Activated T-cell treated with anti-CD3 and anti-CD28 coated beads, Interleukin-2, amount 50 U/mL, for 24 hours (primary cell): ENCODE data around the gene FSTL5.

Experiments used
- DNase-seq: peaks from one replicate; pipeline ENCODE4 v3.0.0-alpha.2; 2020
- H3K27ac Mint-ChIP-seq: 2 replicates; pipeline ENCODE4 v1.8.0; 2020; ENCODE audit warnings: mild to moderate bottlenecking, mixed read lengths
- H3K27me3 Mint-ChIP-seq: 2 replicates; pipeline ENCODE4 v1.8.0; 2020; ENCODE audit warnings: mixed read lengths
- H3K36me3 Mint-ChIP-seq: 2 replicates; pipeline ENCODE4 v1.8.0; 2020; ENCODE audit warnings: low read depth, mixed read lengths
- H3K4me1 Mint-ChIP-seq: 2 replicates; pipeline ENCODE4 v1.8.0; 2020; ENCODE audit warnings: low read depth, mixed read lengths
- H3K4me3 Mint-ChIP-seq: 2 replicates; pipeline ENCODE4 v1.8.0; 2020; ENCODE audit warnings: mild to moderate bottlenecking, moderate library complexity, mixed read lengths
- H3K9me3 Mint-ChIP-seq: 2 replicates; pipeline ENCODE4 v1.8.0; 2020; ENCODE audit warnings: mixed read lengths

The FSTL5 gene

DNA sequence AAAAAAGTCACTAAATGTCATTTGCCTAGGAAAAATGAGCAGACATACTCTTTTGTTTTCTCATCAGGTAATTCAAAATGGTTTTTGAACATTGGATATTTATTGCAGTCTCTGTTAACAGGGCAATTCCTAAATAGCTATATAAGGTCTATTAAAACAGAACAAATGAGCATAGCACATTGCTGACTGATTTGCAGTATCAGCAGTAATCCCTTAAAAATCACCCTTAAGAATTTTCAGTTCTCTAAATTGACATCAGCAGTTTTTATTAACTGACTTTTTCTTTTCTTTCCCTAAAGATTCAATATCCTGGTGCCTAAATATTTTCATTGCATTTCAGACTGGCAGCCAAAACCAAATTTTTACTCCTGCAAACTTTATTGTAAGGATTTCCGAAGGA, 270.2 kb downstream of the FSTL5 start:
- no peaks in the 10 kb centered on the region for H3K36me3 Mint-ChIP-seq
- no peaks in the 10 kb centered on the region for H3K4me1 Mint-ChIP-seq
- no peak overlapping the region for H3K27ac Mint-ChIP-seq
- H3K4me3 Mint-ChIP-seq: no peak overlapping the region
- no peaks in the 10 kb centered on the region for H3K27me3 Mint-ChIP-seq
- no peak for DNase-seq
- peaks cover 4% of the 10 kb centered on the region for H3K9me3 Mint-ChIP-seq

DNA sequence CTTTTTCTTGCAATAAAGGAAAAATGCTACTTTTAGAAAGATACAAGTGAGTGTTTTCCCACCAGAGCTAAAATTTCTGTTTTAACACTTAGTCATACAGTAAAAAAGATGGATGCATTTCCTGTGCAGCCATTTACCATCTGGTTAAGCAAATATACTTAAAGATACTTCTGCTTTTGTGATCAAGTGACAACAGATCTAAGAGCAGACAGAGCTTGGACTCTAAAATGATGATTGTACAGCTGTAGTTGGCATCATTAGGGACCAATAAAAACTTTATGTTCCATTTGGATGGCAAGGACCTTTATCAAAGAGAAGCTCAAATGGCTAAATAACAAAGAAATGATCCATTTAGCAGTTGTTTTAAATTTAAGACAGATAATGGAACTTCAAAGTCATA, 270.8 kb downstream of the FSTL5 start:
- no peak for DNase-seq
- Mint-ChIP-seq H3K27me3 (no peaks in the 10 kb centered on the region), H3K4me1 (no peaks in the 10 kb centered on the region), H3K27ac (no peak overlapping the region), H3K36me3 (no peaks in the 10 kb centered on the region), H3K9me3 (peaks cover 4% of the 10 kb centered on the region), H3K4me3 (no peak overlapping the region)

DNA sequence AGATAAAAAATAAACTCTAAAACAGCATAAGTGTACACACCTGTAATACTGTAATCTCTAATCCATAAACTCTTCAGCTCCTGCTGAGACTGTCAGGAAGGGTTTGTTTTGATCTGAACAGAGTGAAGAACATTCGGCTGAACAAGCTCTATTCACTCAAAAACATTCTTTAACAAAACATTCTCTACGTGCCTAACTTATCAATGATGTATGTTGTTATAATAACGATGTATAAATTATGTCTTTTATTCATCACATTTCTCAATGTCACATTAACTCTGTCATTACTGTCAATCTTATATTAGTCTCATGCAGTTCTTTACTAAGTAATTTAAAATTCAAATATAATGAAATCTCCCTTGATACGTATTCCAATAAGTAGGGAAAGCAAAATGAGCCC, 280.6 kb downstream of the FSTL5 start:
- peaks cover 11% of the 10 kb centered on the region for H3K9me3 Mint-ChIP-seq
- no peaks in the 10 kb centered on the region for H3K4me1 Mint-ChIP-seq
- DNase-seq: no peak
- no peaks in the 10 kb centered on the region for H3K27me3 Mint-ChIP-seq
- no peaks in the 10 kb centered on the region for H3K36me3 Mint-ChIP-seq
- no peak overlapping the region for H3K4me3 Mint-ChIP-seq
- H3K27ac Mint-ChIP-seq: no peak overlapping the region

DNA sequence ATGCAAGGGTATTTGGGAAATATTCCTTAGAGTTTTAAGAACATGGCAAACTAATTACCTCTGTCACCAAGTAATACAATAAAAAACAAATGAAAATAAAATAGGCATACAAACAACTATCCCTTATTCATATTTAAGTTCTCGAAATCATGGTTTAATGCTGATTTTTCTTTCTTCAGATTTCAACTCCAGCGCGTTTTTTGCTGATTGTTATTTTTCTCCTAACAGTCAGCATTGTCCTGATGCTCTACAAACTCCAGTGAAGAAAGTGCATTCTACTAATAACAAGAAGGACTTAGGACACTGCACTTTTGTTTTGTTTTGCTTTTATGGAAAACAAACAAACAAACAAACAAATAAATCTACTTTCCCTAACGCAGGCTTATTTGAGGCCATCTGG, 282.4 kb downstream of the FSTL5 start:
- Mint-ChIP-seq H3K27me3 (no peaks in the 10 kb centered on the region), H3K4me1 (no peaks in the 10 kb centered on the region), H3K27ac (no peak overlapping the region), H3K36me3 (no peaks in the 10 kb centered on the region), H3K4me3 (no peak overlapping the region), H3K9me3 (peaks cover 11% of the 10 kb centered on the region)
- DNase-seq: no peak

DNA sequence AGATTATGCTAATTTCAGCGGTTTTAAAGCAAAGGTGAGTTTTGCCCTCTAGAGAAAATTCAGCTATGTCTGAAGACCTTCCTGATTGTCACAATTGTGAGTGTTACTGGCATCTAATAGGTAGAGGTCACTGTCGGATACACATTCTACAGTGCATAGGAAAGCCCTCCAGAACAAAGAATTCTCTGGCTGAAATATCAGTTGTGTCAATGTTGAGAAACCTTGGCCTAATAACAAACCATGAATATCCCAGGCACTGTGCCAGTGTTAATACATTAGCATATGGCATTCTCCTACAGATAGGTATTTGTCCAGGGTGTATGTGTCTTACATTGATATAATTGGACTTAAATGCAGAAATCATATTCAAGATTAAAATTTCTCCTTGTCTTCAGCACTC, 294.3 kb downstream of the FSTL5 start:
- Mint-ChIP-seq H3K9me3 (peaks cover 10% of the 10 kb centered on the region), H3K27me3 (no peaks in the 10 kb centered on the region), H3K36me3 (no peaks in the 10 kb centered on the region), H3K4me1 (no peaks in the 10 kb centered on the region), H3K27ac (no peak overlapping the region), H3K4me3 (no peak overlapping the region)
- DNase-seq: no peak

DNA sequence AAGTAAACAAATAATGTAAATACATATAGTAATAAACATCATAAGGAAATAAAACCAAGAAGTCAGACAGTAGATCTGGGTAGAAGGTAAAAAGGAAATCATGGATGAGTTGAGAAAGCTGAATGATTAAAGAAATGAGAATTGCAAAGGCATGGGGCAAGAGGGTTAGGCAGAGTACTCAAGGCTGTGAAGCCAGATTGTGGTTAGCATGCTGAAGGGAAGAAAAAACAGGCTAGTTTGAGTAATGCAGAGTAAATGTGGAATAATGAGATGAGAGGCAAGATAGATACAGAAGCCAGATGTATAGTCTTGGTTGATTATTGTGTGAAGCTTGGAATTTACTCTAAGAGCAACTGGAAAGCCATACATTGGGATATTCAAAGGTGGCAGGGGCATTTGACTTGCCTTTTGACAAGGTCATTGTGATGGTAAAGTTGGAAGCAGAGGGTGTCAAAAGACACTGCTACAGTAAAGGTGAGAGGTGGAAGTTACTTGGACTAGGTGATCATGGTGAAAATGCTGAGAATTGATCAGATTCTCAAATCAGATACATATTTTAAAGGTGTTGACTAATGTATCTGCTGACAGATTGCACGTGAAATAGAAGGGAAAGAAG, 307.0 kb downstream of the FSTL5 start:
- no peaks in the 10 kb centered on the region for H3K36me3 Mint-ChIP-seq
- peaks cover 13% of the 10 kb centered on the region for H3K9me3 Mint-ChIP-seq
- H3K4me3 Mint-ChIP-seq: no peak overlapping the region
- H3K27me3 Mint-ChIP-seq: no peaks in the 10 kb centered on the region
- H3K27ac Mint-ChIP-seq: no peak overlapping the region
- H3K4me1 Mint-ChIP-seq: no peaks in the 10 kb centered on the region
- no peak for DNase-seq

DNA sequence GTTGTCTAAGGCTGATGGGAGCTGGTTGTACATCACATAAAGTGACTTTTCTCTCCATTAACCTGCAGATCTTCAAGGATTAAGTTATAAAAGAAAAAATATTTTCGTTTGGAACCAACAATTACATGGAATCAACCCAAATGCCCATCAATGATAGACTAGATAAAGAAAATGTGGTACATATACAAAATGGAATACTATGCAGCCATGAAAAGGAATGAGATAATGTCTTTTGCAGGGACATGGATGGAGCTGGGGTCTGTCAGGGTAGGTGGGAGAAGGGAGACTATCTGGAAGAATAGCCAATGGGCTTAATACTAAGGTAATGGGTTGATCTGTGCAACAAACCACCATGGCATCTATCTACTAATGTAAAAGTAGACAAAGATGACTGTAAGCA, 313.2 kb downstream of the FSTL5 start:
- Mint-ChIP-seq H3K4me1 (no peaks in the 10 kb centered on the region), H3K27me3 (no peaks in the 10 kb centered on the region), H3K9me3 (peaks cover 16% of the 10 kb centered on the region), H3K36me3 (no peaks in the 10 kb centered on the region), H3K4me3 (no peak overlapping the region), H3K27ac (no peak overlapping the region)
- DNase-seq: no peak

DNA sequence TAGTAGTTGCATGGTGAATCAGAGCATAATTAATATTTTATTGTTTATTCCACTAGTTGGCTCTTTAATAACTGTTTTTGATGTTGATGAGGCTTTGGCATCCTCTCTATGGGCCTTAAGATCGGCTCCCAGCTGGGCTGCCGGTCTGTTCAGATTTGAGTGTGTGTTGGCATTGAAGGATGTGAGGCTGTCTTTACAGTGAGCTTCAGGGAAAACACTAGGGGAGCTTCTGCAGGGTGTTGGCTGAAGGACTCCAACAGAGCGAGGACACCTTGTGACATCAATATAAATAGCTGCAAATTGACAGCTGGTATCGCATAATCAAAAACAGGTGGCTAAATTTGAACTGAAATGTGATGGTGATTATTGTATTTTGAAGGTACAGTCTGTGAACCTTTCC, 322.0 kb downstream of the FSTL5 start:
- Mint-ChIP-seq H3K27me3 (no peaks in the 10 kb centered on the region), H3K27ac (no peak overlapping the region), H3K9me3 (peaks cover 5% of the 10 kb centered on the region), H3K36me3 (no peaks in the 10 kb centered on the region), H3K4me3 (no peak overlapping the region), H3K4me1 (no peaks in the 10 kb centered on the region)
- no peak for DNase-seq

DNA sequence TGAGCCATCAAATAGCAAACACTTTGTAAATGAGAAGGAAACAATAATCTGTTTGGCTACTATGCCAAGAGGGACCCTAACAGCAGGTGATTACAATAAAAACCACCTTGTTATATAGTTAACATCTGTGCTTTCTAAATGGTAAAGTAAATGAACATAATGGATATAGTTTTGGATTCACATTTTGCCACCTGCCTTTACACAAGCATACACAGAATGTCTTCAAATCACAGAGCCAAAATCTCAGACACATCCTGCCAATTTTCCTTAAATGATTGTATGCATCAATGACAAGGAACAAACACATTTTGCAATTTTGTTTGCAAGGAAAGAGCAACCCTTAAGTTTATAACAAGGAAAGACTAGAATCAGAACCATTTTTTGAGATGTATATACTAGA, 334.2 kb downstream of the FSTL5 start:
- Mint-ChIP-seq H3K4me1 (no peaks in the 10 kb centered on the region), H3K27ac (no peak overlapping the region), H3K9me3 (peaks cover 16% of the 10 kb centered on the region), H3K27me3 (no peaks in the 10 kb centered on the region), H3K4me3 (no peak overlapping the region), H3K36me3 (no peaks in the 10 kb centered on the region)
- no peak for DNase-seq

DNA sequence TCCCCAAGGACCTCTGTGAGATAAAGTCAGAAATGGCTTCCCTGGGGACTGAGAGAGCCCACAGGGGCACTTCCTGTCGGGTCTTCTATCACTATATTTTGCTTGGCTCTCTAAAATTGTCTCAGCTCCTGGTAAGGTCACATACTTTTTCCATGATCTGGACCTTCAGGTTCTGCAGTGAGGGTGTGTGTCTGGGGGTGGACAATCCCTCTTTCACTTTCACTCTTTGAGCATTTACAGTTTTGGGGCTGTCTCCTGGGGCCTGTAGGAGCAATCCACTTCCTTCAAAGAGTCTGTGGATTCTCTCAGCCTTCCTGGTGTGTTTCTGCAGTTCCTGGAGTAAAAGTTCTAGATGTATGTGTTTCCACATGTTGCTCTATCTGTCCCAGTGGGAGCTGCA, 335.7 kb downstream of the FSTL5 start:
- Mint-ChIP-seq H3K9me3 (peaks cover 16% of the 10 kb centered on the region), H3K27ac (no peak overlapping the region), H3K4me1 (no peaks in the 10 kb centered on the region), H3K27me3 (no peaks in the 10 kb centered on the region), H3K4me3 (no peak overlapping the region), H3K36me3 (no peaks in the 10 kb centered on the region)
- DNase-seq: no peak

DNA sequence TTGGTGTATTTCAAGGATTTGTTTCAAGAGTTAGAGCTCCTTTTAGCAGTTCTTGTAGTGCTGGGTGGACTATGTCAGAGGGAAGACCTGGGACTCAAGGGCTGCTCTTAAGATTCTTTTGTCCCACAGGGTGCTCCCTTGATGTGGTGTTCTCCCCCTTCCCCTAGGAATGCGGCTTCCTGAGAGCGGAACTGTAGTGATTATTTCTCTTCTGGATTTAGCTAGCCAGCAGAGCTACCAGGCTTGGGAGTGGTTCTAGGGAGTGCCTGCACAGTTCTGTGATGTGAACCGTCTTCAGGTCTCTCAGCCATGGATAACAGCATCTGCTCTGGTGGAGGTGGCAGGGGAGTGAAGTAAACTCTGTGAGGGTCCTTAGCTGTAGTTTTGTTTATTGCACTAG, 336.8 kb downstream of the FSTL5 start:
- H3K4me3 Mint-ChIP-seq: no peak overlapping the region
- H3K36me3 Mint-ChIP-seq: no peaks in the 10 kb centered on the region
- no peak for DNase-seq
- peaks cover 16% of the 10 kb centered on the region for H3K9me3 Mint-ChIP-seq
- no peaks in the 10 kb centered on the region for H3K4me1 Mint-ChIP-seq
- no peaks in the 10 kb centered on the region for H3K27me3 Mint-ChIP-seq
- no peak overlapping the region for H3K27ac Mint-ChIP-seq

DNA sequence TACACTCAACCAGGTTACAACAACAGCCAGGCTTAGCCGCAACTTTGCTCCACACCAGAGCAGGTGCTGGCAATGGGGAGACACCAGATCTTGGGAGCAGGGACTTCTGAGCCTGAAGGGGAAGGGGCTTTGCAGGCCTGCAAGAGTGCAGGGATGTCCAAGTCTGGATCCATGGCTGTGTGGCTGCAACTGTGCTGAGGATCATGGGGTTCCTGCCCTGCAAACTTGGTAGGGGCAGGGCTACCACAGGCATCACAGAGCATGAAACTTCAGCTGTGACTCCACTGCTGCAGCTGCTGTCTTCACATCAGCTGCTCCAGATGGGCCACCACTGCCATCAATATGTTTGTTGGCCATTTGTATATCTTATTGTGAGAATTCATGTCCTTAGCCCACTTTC, 340.4 kb downstream of the FSTL5 start:
- Mint-ChIP-seq H3K4me3 (no peak overlapping the region), H3K4me1 (no peaks in the 10 kb centered on the region), H3K27me3 (no peaks in the 10 kb centered on the region), H3K27ac (no peak overlapping the region), H3K9me3 (peaks cover 16% of the 10 kb centered on the region), H3K36me3 (no peaks in the 10 kb centered on the region)
- DNase-seq: no peak

DNA sequence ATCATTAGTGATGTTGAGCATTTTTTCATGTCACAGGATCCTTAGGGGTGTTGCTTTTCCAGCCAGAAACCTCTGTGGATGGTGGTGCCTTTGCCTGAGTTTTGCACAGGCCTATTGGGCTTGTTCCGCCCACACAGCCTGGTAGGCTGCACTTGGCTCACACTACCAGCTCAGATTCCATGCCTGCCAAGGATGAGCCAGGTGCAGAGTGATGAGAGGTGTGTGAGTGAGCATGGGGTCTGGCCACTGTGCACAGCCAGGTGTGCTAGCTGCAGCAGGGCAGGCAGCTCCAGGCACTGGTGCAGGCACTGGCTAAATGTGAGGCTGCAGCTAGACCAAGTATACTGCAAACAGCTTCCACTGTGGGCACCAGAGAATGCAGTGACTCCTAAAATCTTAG, 341.6 kb downstream of the FSTL5 start:
- H3K4me1 Mint-ChIP-seq: no peaks in the 10 kb centered on the region
- no peak overlapping the region for H3K27ac Mint-ChIP-seq
- H3K36me3 Mint-ChIP-seq: no peaks in the 10 kb centered on the region
- H3K4me3 Mint-ChIP-seq: no peak overlapping the region
- H3K27me3 Mint-ChIP-seq: no peaks in the 10 kb centered on the region
- H3K9me3 Mint-ChIP-seq: peaks cover 13% of the 10 kb centered on the region
- DNase-seq: no peak

DNA sequence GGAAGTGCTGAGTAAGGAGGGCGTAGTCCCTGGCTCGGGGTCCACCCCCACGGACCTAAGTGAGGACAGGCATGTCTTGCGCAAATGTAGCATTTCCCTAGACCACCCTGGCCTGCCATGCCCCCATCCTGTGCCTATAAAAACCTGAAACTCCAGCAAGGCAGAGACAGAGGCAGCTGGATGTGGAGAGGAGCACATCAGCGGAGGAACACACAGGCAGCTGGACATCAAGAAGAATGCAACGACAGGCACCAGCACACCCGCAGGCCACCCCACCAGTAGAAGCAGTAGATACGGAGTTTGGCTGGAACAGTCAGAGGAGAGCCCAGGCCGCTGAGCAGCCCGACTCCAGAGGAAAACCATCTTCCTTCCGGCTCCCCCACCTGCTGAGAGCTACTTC, 345.9 kb downstream of the FSTL5 start:
- H3K4me1 Mint-ChIP-seq: no peaks in the 10 kb centered on the region
- DNase-seq: no peak
- no peaks in the 10 kb centered on the region for H3K27me3 Mint-ChIP-seq
- no peaks in the 10 kb centered on the region for H3K36me3 Mint-ChIP-seq
- H3K9me3 Mint-ChIP-seq: peaks cover 3% of the 10 kb centered on the region
- no peak overlapping the region for H3K27ac Mint-ChIP-seq
- H3K4me3 Mint-ChIP-seq: no peak overlapping the region

DNA sequence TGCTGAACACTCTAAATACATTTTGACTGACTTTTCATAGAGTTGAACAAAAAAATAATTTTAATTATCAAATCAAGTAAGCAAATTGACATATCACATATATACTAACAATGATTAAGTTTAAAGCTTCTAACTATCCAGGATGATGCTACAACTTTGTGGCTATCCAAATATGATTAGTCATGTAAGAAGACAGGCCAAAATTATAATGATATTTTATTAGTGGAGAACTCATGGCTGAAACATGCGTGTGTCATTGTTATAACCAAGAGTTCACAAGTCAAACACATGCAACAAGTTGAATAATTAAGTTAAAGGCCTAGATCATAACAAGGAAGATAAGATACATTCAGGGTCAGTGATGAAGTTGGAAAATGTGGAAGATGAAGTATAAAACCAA, 346.8 kb downstream of the FSTL5 start:
- no peak overlapping the region for H3K4me3 Mint-ChIP-seq
- no peak overlapping the region for H3K27ac Mint-ChIP-seq
- H3K27me3 Mint-ChIP-seq: no peaks in the 10 kb centered on the region
- no peak for DNase-seq
- no peaks in the 10 kb centered on the region for H3K4me1 Mint-ChIP-seq
- H3K36me3 Mint-ChIP-seq: no peaks in the 10 kb centered on the region
- H3K9me3 Mint-ChIP-seq: peaks cover 3% of the 10 kb centered on the region

DNA sequence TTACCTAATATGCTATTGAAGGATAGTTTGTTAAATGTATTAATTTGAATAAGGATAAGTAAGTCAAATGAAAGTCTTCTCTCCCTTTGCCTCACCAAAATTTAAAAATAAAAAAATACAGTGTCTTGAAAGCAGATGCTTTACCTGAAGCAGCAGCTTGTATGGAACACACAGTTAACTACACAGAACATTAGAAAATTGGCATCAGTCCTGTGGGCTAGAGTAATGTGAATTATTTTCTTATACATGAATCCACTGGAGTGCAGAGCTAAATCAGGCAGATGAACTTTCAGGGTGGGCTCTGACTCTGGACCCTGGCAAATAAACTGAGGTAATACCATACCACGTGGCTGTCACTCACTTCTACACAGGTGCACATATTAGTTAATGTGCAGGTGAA, 348.0 kb downstream of the FSTL5 start:
- no peaks in the 10 kb centered on the region for H3K4me1 Mint-ChIP-seq
- H3K4me3 Mint-ChIP-seq: no peak overlapping the region
- peaks cover 3% of the 10 kb centered on the region for H3K9me3 Mint-ChIP-seq
- no peaks in the 10 kb centered on the region for H3K27me3 Mint-ChIP-seq
- no peak for DNase-seq
- H3K36me3 Mint-ChIP-seq: no peaks in the 10 kb centered on the region
- no peak overlapping the region for H3K27ac Mint-ChIP-seq
